HCT116 (cell line): ENCODE measurements around the gene SKP2.

ENCODE experiments used
- EZH2phosphoT487 ChIP-seq: fragments of 200-600 bp; IDR thresholded peaks from 2 replicates; pipeline ENCODE4 v1.6.1; 2018; ENCODE audit warnings: antibody characterized with exemption, borderline replicate concordance
- POLR2A ChIP-seq: IDR thresholded peaks from 2 replicates; pipeline ENCODE4 v1.7.0; 2011; ENCODE audit warnings: borderline replicate concordance; ENCODE audit not compliant: insufficient read depth, insufficient read length; ENCODE audit errors: extremely low read depth
- RAD21 ChIP-seq: IDR thresholded peaks from 2 replicates; pipeline ENCODE4 v1.6.1; 2012; ENCODE audit warnings: low read depth, mild to moderate bottlenecking
- SIN3A ChIP-seq: IDR thresholded peaks from 2 replicates; pipeline ENCODE4 v1.6.1; 2012; ENCODE audit warnings: low read depth
- TF ChIP-seq, protein P1 (sequence below): IDR thresholded peaks from 2 replicates; pipeline ENCODE4 v1.6.1; 2012; ENCODE audit warnings: low read depth
- TF ChIP-seq, protein P2 (sequence below), 3 experiments: fragments of 200-600 bp in 1 of 3; sonication (generic) in 1 of 3; IDR thresholded peaks in 2 of 3; conservative IDR thresholded peaks in 1 of 3; 2 replicates each; pipeline ENCODE4 v1.5.1; 2012 to 2017; ENCODE audit warnings: low read depth in 2 of 3, low read length in 2 of 3, antibody characterized with exemption in 1 of 3, borderline replicate concordance in 1 of 3, control low read depth in 1 of 3, mild to moderate bottlenecking in 1 of 3, mixed read lengths in 1 of 3, mixed run types in 1 of 3, moderate library complexity in 1 of 3; ENCODE audit not compliant: insufficient read depth in 1 of 3
- TF ChIP-seq, protein P3 (sequence below): IDR thresholded peaks from 2 replicates; pipeline ENCODE4 v1.6.1; 2011; ENCODE audit warnings: mild to moderate bottlenecking, low read length, moderate library complexity; ENCODE audit not compliant: insufficient replicate concordance; ENCODE audit errors: extremely low read depth

DNA sequence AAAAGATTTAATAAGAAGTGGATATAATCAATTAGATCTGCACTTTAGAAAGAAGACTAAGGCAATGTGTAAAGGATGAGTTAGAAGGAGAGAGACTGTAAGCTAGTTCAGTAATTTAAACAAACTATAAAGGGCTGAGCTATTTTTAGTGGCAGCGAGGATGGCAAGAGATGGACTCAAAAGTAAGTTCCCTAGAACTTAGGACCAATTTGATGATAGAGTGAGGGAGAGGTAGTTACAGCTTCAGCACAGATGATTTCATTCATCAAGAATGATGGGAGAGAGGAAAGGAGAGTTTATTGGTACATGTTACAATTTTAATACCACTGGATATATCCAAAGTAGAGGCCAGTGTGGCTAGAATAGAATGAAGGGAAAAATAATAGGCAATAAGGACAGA is 70.7 kb downstream of the SKP2 start:
- no peak for TF ChIP-seq EZH2phosphoT487
- no peak for TF ChIP-seq RAD21
- TF ChIP-seq, protein P1, sequence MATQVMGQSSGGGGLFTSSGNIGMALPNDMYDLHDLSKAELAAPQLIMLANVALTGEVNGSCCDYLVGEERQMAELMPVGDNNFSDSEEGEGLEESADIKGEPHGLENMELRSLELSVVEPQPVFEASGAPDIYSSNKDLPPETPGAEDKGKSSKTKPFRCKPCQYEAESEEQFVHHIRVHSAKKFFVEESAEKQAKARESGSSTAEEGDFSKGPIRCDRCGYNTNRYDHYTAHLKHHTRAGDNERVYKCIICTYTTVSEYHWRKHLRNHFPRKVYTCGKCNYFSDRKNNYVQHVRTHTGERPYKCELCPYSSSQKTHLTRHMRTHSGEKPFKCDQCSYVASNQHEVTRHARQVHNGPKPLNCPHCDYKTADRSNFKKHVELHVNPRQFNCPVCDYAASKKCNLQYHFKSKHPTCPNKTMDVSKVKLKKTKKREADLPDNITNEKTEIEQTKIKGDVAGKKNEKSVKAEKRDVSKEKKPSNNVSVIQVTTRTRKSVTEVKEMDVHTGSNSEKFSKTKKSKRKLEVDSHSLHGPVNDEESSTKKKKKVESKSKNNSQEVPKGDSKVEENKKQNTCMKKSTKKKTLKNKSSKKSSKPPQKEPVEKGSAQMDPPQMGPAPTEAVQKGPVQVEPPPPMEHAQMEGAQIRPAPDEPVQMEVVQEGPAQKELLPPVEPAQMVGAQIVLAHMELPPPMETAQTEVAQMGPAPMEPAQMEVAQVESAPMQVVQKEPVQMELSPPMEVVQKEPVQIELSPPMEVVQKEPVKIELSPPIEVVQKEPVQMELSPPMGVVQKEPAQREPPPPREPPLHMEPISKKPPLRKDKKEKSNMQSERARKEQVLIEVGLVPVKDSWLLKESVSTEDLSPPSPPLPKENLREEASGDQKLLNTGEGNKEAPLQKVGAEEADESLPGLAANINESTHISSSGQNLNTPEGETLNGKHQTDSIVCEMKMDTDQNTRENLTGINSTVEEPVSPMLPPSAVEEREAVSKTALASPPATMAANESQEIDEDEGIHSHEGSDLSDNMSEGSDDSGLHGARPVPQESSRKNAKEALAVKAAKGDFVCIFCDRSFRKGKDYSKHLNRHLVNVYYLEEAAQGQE: no peak
- TF ChIP-seq, protein P2, sequence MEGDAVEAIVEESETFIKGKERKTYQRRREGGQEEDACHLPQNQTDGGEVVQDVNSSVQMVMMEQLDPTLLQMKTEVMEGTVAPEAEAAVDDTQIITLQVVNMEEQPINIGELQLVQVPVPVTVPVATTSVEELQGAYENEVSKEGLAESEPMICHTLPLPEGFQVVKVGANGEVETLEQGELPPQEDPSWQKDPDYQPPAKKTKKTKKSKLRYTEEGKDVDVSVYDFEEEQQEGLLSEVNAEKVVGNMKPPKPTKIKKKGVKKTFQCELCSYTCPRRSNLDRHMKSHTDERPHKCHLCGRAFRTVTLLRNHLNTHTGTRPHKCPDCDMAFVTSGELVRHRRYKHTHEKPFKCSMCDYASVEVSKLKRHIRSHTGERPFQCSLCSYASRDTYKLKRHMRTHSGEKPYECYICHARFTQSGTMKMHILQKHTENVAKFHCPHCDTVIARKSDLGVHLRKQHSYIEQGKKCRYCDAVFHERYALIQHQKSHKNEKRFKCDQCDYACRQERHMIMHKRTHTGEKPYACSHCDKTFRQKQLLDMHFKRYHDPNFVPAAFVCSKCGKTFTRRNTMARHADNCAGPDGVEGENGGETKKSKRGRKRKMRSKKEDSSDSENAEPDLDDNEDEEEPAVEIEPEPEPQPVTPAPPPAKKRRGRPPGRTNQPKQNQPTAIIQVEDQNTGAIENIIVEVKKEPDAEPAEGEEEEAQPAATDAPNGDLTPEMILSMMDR (IDR thresholded peaks at IDR 0.05 in 2 of 3, conservative IDR thresholded peaks at IDR 0.05 in 1 of 3; ENCODE audit: borderline replicate concordance in 1 of 3, insufficient read depth in 1 of 3, low read depth in 2 of 3, low read length in 2 of 3): no peak
- TF ChIP-seq SIN3A: no peak
- TF ChIP-seq POLR2A: no peak
- TF ChIP-seq, protein P3, sequence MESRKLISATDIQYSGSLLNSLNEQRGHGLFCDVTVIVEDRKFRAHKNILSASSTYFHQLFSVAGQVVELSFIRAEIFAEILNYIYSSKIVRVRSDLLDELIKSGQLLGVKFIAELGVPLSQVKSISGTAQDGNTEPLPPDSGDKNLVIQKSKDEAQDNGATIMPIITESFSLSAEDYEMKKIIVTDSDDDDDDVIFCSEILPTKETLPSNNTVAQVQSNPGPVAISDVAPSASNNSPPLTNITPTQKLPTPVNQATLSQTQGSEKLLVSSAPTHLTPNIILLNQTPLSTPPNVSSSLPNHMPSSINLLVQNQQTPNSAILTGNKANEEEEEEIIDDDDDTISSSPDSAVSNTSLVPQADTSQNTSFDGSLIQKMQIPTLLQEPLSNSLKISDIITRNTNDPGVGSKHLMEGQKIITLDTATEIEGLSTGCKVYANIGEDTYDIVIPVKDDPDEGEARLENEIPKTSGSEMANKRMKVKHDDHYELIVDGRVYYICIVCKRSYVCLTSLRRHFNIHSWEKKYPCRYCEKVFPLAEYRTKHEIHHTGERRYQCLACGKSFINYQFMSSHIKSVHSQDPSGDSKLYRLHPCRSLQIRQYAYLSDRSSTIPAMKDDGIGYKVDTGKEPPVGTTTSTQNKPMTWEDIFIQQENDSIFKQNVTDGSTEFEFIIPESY: no peak
